Frontal cortex (tissue), 4 donors: ENCODE measurements around the gene AKT1. TPM values are rescaled to one million over a fixed set of nuclear protein-coding genes. Genes with fewer than 3 reads are reported as not detected.

Experiments used
- DNase-seq, 2 donors: peaks; one replicate each; pipeline ENCODE4 v3.0.0; 2012; ENCODE audit warnings: low spot score in 2 of 2
- FAIRE-seq: peaks from 2 replicates; lab custom pipeline; 2012; peaks lifted over from hg19 to GRCh38; lab: Jason Lieb, UNC
- total RNA-seq: library from RNA; depleted of rRNA; stranded (reverse); fragments of >200 nt; gene quantifications from one replicate; pipeline ENCODE4 v1.2.3, GENCODE V29; 2014
- donor health status: control.
- donor health status: control.
- donor health status: control.

AKT1 gene
- total RNA-seq, 1 donor from 2014 or later: 130 TPM

DNA sequence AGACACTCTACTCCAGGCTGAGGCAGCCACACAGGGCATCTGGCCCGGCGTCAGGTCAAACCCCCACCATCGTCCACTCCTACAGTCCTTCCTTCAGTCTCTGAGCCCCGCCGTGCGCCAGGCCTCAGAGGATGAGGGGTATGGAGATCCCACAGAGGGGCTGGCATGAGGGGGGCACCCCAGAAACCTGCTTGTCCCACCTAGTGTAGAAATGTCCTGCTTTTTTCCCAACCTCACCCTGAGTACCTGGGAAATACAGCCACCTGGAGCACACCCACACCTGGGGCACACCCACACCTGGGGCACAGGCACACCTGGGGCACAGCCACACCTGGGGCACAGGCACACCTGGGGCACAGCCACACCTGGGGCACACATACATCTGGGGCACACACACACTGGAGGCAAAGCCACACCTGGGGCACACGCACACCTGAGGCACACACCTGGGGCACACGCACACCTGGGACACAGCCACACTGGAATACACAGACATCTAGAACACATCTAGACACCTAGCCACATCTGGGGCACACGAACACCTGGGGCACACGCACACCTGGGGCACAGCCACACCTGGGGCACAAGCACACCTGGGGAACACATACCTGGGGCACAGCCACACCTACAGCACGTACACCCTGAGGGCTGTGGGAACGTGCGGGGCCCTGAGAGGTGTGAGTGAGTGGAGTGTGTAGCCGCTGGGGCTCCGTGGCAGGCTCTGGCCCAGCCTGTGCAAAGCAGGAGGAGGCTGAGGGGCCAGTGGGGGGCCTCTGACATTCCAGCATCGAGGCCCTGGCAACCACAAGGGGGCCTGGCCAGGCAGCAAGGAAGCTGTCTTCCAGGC is 18.4 kb downstream of the AKT1 start:
- FAIRE-seq (no peak), DNase-seq (no peak)

DNA sequence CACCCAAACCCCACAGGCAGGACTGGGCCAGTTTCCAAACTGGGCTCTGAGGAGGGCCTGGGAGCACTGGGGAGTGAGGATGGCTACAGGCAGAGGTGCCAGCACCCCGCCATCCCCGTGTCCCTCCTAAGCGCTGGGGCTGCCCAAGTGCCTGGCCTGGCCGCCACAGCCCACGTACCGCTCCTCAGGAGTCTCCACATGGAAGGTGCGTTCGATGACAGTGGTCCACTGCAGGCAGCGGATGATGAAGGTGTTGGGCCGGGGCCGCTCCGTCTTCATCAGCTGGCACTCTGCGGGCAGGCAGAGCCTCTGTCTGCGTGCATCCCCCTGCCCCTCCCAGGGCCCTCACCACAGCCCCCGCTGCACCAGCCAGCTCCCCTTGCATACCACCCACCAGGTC is 19.1 kb downstream of the AKT1 start:
- FAIRE-seq (no peak), DNase-seq (no peak)

GRCh38 chr14:104775073-104775489 is 20.5 kb downstream of the AKT1 start:
- no peak for FAIRE-seq
- no peak for DNase-seq

DNA sequence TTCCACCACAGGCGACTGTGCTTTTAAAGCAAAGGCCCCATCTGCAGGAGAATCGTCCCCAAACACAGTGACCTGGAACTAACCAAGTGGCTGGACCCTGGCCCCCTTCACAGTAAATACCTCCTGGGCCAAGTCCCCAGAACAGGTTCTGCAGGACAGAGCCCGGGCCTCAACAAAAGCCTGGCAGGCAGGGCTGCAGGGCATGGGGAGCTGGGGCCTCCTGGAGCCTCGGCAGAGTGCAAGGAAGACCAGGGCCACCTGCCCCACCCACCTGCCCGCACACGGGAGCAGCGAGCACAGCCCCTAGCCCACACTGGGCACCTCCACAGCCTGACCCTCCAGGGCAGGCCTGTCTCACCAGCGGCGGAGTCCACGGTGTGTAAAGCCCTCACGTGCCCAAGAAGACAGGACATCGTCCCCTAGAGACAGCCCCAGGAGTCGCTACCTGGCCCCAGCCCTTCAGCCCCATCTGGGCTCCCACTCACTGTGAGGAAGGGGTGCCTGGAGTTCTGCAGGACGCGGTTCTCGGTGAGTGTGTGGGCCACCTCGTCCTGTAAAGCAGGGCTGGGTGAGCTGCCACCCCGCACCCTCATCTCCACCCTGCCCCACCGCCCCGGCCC is 21.0 kb downstream of the AKT1 start:
- DNase-seq (no peak), FAIRE-seq (no peak)

DNA sequence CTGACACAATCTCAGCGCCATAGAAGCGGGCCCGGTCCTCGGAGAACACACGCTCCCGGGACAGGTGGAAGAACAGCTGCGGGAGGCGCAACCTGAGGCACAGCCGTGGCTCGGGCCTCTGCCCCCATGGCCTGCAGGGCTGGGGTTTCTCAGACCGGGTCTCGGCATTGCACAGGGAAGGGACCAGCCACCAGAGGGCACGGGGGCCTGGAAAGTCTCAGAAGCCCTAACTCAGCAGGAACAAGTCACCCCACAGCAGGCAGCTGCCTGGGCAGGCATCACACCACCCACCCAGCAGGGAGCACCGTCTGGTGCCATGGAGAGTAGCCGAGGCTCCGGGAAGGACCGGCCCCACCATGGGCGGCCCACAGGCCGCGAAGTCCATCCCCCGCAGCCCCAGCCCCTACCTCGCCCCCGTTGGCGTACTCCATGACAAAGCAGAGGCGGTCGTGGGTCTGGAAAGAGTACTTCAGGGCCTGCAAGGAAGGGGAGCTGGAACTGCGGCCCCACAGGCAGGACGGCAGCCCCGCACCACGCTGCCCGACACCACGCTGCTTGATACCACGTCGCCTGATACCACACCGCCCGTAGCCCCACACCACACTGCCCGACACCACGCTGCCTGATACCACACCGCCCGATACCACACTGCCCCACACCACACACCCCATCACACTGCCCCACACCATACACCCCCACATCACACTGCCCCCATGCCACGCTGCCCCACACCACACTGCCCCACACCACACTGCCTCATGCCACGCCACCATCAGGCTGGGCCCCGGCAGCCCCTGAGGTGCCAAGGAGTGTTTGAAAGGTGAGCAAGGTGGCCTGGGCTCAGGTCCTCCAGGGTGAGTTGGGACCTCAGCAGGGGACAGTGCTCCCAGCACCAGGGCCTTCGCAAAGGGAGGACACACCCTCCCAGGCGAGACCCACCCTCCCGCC is 21.8 kb downstream of the AKT1 start:
- DNase-seq: no peak
- FAIRE-seq: no peak

GRCh38 chr14:104772707-104773504 is 22.6 kb downstream of the AKT1 start:
- FAIRE-seq: no peak
- no peak for DNase-seq

- FAIRE-seq: no peak
These were observed 23.4 kb downstream of the AKT1 start for GRCh38 chr14:104771918-104772706.

DNA sequence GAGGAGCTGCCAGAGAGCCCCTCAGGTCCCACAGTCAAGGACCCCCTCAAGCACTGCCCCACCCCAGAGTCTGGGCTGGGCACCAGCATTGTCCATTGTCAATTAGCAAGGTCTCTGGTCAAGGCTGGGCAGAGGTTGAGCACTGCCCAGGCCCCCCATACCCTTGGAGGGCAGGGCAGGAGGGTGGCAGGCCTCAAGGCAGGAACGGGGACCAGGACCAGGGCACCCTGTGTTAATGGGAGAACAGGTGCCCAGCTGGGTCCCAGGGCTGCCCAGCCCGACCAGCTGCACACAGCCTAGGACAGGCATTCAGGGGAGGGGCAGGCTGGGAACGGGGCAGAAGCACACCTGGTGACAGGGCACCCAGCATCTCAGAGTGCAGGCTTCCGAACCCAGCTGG is 24.2 kb downstream of the AKT1 start:
- FAIRE-seq: no peak

More at GRCh38 chr14:104771918-104772706, 23.4 kb downstream of the AKT1 start:
- no peak for DNase-seq

GRCh38 chr14:104770851-104771272 is 24.7 kb downstream of the AKT1 start:
- FAIRE-seq (no peak), DNase-seq (no peak)

More for the DNA sequence above, 24.2 kb downstream of the AKT1 start:
- no peak for DNase-seq

GRCh38 chr14:104770072-104770579 is 25.4 kb downstream of the AKT1 start:
- FAIRE-seq (no peak), DNase-seq (no peak)

GRCh38 chr14:104769324-104770071 is 26.1 kb downstream of the AKT1 start:
- no peak for DNase-seq
- no peak for FAIRE-seq

DNA sequence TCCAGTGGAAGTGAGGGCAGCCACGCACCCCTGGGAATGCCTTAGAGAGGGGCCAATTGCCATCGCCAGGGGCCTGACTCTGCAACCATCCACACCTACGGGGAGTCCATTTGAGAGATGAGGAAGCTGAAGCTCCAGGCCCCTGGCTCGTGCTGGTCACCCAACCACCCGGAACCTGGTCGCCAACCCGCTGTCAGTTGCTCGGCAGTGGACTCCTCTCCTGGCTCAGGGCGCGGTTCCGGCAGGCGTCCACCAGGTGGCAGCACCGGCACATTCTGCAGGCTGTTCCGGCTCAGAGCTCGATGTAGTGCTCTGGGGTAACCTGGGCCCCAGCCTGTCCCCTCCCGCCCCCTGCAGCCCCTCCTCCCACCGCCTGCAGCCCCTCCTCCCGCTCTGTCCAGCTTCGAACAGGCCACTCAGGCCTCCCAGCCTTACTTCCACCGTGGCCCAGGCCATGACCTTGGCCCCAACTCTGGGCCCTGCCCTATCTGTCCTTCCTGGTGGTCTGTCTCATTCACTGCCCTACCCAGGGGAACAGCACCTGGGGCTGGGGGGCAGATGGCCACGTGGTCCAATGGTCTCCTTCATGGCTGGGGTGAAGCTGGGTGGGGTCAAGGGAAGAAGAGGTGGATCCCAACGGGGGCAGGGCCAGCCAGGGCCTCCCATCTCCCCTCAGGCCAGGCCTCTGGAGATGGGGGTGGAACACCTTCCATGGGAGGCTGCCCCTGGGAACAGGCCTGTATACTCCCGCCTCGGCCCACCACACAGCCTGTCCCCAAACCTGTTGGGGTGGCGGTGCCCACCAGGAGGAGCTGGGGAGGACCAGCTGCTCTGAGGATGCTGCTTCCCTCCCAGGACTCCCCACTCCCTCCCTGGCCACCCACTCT is 26.9 kb downstream of the AKT1 start:
- DNase-seq: peak; percentile 79 to 91

DNA sequence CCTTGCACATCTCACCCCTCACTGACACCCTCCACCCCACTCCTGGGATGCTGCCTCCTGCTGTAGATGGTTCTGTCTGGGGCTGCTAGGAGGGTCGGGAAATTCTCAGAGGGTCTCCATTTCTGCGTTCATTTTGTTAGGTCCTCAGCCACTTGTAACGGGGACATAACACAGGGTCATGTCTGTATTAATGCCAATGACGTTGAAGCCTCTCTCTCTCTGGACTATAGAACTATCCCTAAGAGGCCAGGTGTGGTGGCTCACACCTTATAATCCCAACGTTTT is 28.0 kb downstream of the AKT1 start:
- DNase-seq (no peak), FAIRE-seq (no peak)

More for the DNA sequence above, 26.9 kb downstream of the AKT1 start:
- no peak for FAIRE-seq

DNA sequence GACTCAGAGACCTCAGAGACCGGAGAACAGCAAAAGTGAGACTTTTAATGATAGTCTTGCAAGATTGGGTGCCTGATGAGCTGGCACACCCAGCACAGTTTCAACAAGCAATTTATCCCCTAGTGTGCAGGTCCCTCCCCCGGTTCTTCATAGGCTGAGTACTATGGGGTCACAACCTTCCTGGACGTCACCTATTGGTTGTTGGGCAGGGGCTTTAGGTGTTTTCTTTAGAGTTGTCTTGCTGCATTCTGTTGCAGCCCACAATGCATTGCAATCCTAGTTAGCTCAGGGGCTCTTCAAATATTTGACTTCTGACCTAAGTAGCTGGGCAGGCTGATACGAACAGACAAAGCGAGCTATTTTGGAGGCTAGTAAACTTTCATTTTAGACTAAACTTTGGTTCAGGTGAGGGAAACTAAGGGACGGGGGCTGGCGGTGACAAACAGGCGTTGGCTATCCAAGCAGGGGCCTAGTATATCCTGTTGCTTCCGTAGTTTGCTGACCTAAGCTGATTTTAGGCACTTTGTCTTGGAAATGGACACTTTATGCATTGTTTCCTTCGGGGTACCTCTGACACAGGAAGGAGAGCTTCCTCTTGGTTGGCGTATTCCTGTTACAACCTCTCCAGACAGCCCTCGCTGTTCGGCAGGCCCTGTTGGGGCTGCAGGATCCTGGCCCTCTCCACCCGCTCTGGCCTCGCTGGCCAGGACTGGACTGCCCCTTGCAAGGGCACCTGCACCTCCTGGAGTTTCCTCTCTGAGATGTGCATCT is 28.5 kb downstream of the AKT1 start:
- DNase-seq: no peak
- no peak for FAIRE-seq

GRCh38 chr14:104766256-104766862 is 29.2 kb downstream of the AKT1 start:
- DNase-seq (no peak), FAIRE-seq (no peak)

GRCh38 chr14:104765517-104765916 is 30.0 kb downstream of the AKT1 start:
- no peak for DNase-seq
- no peak for FAIRE-seq
